ENCODE measurements around the gene GPR61.

The GPR61 gene

GRCh38 chr1:109546311-109547109 is 6.8 kb downstream of the GPR61 start:
- Histone ChIP-seq H3K4me3 (ENCODE audit: low read depth in 1 of 2, low read length in 1 of 2) (peak overlapping the region; percentile 92 to 95), H3K9me3 (no peaks in the 10 kb centered on the region), H3K4me1 (ENCODE audit: control insufficient read depth in 1 of 2, insufficient read depth in 1 of 2, low read depth in 1 of 2, low read length in 1 of 2) (peaks cover 42 to 44% of the 10 kb centered on the region in 2 experiments), H3K27ac (peak overlapping the region; percentile 97), H3K36me3 (no peaks in the 10 kb centered on the region), H3K27me3 (no peaks in the 10 kb centered on the region)
- TF ChIP-seq CTCF (IDR thresholded peaks at IDR 0.05) = peak; percentile 94

DNA sequence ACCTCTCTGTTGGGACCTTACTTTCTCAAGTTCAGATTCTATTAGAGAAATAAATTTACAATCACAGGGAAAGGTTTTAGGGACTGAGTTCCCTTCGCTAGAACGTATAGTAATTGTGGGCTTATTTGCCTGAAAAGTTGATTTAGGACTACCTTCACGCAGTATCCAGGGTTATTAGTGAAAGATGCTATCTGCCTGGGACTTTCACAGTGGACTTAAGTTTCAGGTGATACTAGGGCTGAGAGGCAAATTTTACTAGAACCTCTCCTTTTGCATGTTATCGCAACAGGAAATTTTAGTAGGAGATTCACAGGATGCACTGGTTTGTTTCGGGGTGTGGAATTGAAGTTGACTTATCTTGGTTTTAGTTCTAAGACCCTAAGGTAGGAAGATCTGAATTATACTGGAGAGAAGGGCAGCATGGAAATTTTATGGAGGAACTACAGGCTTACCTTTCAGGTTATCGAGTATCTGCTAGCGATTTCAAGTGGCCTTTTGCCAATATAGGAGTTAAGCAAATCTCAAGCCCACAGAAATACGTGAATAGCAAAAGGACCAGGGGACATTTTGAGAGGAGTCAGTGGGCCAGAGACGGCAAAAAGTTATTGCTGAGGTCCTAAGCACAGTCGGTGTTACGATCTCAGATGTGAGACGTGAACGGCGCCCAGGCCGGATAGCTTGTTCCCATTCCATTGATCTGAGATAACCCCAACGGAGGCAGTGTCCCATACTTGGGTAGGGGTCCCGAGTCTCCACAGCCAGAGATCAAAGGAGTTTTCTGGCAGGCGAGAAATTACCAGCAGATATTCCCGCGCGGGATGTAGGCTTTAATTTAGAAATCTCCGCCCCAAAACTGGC is 8.0 kb downstream of the GPR61 start:
- Histone ChIP-seq H3K27ac (peak overlapping the region; percentile 97), H3K36me3 (no peaks in the 10 kb centered on the region), H3K4me1 (ENCODE audit: control insufficient read depth in 1 of 2, insufficient read depth in 1 of 2, low read depth in 1 of 2, low read length in 1 of 2) (peaks cover 54 to 55% of the 10 kb centered on the region in 2 experiments), H3K27me3 (no peaks in the 10 kb centered on the region), H3K9me3 (no peaks in the 10 kb centered on the region), H3K4me3 (ENCODE audit: low read depth in 1 of 2, low read length in 1 of 2) (peak overlapping the region; percentile 92 to 95)
- TF ChIP-seq CTCF (IDR thresholded peaks at IDR 0.05) = no peak

GRCh38 chr1:109548321-109549267 is 8.9 kb downstream of the GPR61 start, which contains the start of gene GNAI3:
Gene GNAI3, plus strand, starts transcription at chr1:109548615. Its CDS starts 106 bp downstream, at chr1:109548721.
- H3K9me3 ChIP-seq = no peaks in the 10 kb centered on the region
- H3K4me1 ChIP-seq (ENCODE audit: control insufficient read depth in 1 of 2, insufficient read depth in 1 of 2, low read depth in 1 of 2, low read length in 1 of 2) = peaks cover 62% of the 10 kb centered on the region in 2 experiments

GRCh38 chr1:109556563-109556962 is 16.9 kb downstream of the GPR61 start:
- no peak for TF ChIP-seq CTCF (IDR thresholded peaks at IDR 0.05)
- peaks cover 69 to 91% of the 10 kb centered on the region in 2 experiments for H3K4me1 ChIP-seq (ENCODE audit: control insufficient read depth in 1 of 2, insufficient read depth in 1 of 2, low read depth in 1 of 2, low read length in 1 of 2)
- H3K9me3 ChIP-seq = no peaks in the 10 kb centered on the region
- no peaks in the 10 kb centered on the region for H3K36me3 ChIP-seq
- peak overlapping the region; percentile 69 for H3K27ac ChIP-seq
- no peak overlapping the region for H3K4me3 ChIP-seq (ENCODE audit: low read depth in 1 of 2, low read length in 1 of 2)
- H3K27me3 ChIP-seq = no peaks in the 10 kb centered on the region

More at GRCh38 chr1:109548321-109549267, 8.9 kb downstream of the GPR61 start, which contains the start of gene GNAI3:
- Histone ChIP-seq H3K27ac (peak within 1 kb of the TSS; percentile 97), H3K4me3 (ENCODE audit: low read depth in 1 of 2, low read length in 1 of 2) (peak within 1 kb of the TSS; percentile 92 to 95), H3K36me3 (no peaks in the 10 kb centered on the region), H3K27me3 (no peaks in the 10 kb centered on the region)
- peak; percentile 37 for TF ChIP-seq CTCF (IDR thresholded peaks at IDR 0.05)

DNA sequence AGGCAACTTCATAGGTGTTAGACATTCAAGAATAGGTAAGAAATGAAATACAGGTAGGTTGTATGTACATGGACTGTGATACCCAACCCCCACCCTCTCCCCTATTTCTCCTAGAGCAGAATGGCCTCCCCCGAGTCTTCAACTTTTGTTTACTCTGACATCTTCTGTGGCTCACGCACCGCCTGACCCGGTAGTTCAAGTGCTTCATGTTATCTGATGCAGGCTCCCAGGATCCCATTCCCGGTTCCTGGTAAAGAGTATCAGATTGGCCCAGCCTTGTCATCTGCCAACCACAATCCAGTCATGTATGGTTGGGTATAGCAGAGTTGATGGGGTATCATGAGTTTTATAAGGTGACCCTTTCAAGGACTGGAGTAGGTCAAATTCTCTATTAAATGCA is 17.8 kb downstream of the GPR61 start:
- no peak for TF ChIP-seq CTCF (IDR thresholded peaks at IDR 0.05)
- peak overlapping the region; percentile 69 for H3K27ac ChIP-seq
- H3K36me3 ChIP-seq = no peaks in the 10 kb centered on the region
- peaks cover 70 to 91% of the 10 kb centered on the region in 2 experiments for H3K4me1 ChIP-seq (ENCODE audit: control insufficient read depth in 1 of 2, insufficient read depth in 1 of 2, low read depth in 1 of 2, low read length in 1 of 2)
- no peak overlapping the region for H3K4me3 ChIP-seq (ENCODE audit: low read depth in 1 of 2, low read length in 1 of 2)
- H3K9me3 ChIP-seq = no peaks in the 10 kb centered on the region
- no peaks in the 10 kb centered on the region for H3K27me3 ChIP-seq
